Endothelial cell of umbilical vein (primary cell): ENCODE measurements around the gene POR. TPM values are rescaled to one million over a fixed set of nuclear protein-coding genes. Genes with fewer than 3 reads are reported as not detected.
"Not testable (repeated sequence)": the region's sequence is repeated elsewhere in the genome, so short reads cannot be mapped to it uniquely, and the experiment has no call there.

Source experiments
- BruUV-seq: library from RNA; stranded (reverse); fragments of 400-500 nt; replicated peaks from 2 replicates; lab custom pipeline; 2021; lab: Mats Ljungman, UMichigan
- CTCF ChIA-PET: fragments of 300-600, 350-600 bp; sonication (Branson Sonifier 250); formaldehyde crosslinking; loops from one replicate; lab custom pipeline; 2021; ENCODE audit warnings: antibody characterized with exemption, inconsistent platforms; lab: Charles Lee
- POLR2A ChIA-PET: fragments of 300-600, 350-600 bp; sonication (Branson Sonifier 250); formaldehyde crosslinking; loops from one replicate; lab custom pipeline; 2021; ENCODE audit warnings: antibody characterized with exemption, inconsistent platforms; lab: Charles Lee
- DNase-seq: peaks from one replicate; pipeline ENCODE4 v3.0.0-alpha.2; 2011; ENCODE audit warnings: low read depth, low spot score
- FAIRE-seq: peaks from 2 replicates; lab custom pipeline; 2011; peaks lifted over from hg19 to GRCh38; lab: Jason Lieb, UNC
- H2AFZ ChIP-seq: 2 replicates; pipeline ENCODE4 v1.6.0; 2012; ENCODE audit warnings: low read depth, low read length, control low read depth, inconsistent platforms
- H3K27ac ChIP-seq: 2 replicates; pipeline ENCODE4 v1.5.1; 2011; ENCODE audit warnings: low read depth, mild to moderate bottlenecking, control low read depth, low read length, moderate library complexity; ENCODE audit not compliant: insufficient read depth
- H3K27me3 ChIP-seq, 2 experiments: 2 replicates each; pipeline versions ENCODE4 v1.6.0 to v1.6.1; 2011; ENCODE audit warnings: low read length in 2 of 2, mixed read lengths in 1 of 2; ENCODE audit not compliant: control insufficient read depth in 2 of 2, insufficient read depth in 2 of 2
- H3K36me3 ChIP-seq, 2 experiments: 2 replicates in 1 of 2; 3 replicates in 1 of 2; pipeline ENCODE4 v1.5.1; 2011; ENCODE audit warnings: low read length in 2 of 2, mild to moderate bottlenecking in 1 of 2, moderate library complexity in 1 of 2; ENCODE audit not compliant: control insufficient read depth in 2 of 2, insufficient read depth in 2 of 2; ENCODE audit errors: extremely low read depth in 1 of 2
- H3K4me1 ChIP-seq: 3 replicates; pipeline ENCODE4 v1.5.1; 2011; ENCODE audit warnings: mild to moderate bottlenecking, low read length; ENCODE audit not compliant: control insufficient read depth, insufficient read depth; ENCODE audit errors: extremely low read depth
- H3K4me2 ChIP-seq: 2 replicates; pipeline ENCODE4 v1.6.1; 2011; ENCODE audit warnings: low read length, control low read depth, mixed read lengths; ENCODE audit not compliant: insufficient read depth
- H3K4me3 ChIP-seq, 3 experiments: fragments of 200-600 bp in 1 of 3; sonication (generic), shearing (Covaris generic) in 1 of 3; replicated peaks in 1 of 3; 2 replicates each; pipeline ENCODE4 v1.5.1; 2011 to 2016; ENCODE audit warnings: control low read depth in 3 of 3, low read length in 3 of 3, mild to moderate bottlenecking in 2 of 3, inconsistent platforms in 1 of 3, low read depth in 1 of 3, moderate library complexity in 1 of 3; ENCODE audit not compliant: insufficient read depth in 1 of 3
- H3K79me2 ChIP-seq: 2 replicates; pipeline ENCODE4 v1.6.0; 2012; ENCODE audit warnings: low read length, inconsistent platforms; ENCODE audit not compliant: control insufficient read depth, insufficient read depth
- H3K9ac ChIP-seq: replicated peaks from 2 replicates; pipeline ENCODE3; 2011; ENCODE audit warnings: low read length, control low read depth; ENCODE audit not compliant: insufficient read depth; ENCODE audit errors: extremely low read depth
- H3K9me1 ChIP-seq: replicated peaks from 3 replicates; pipeline ENCODE4 v1.6.0; 2011; ENCODE audit warnings: mild to moderate bottlenecking, low read length; ENCODE audit not compliant: control insufficient read depth, insufficient read depth; ENCODE audit errors: extremely low read depth
- H3K9me3 ChIP-seq: replicated peaks from 2 replicates; pipeline ENCODE4 v1.5.1; 2012; ENCODE audit warnings: low read length, inconsistent platforms; ENCODE audit not compliant: control insufficient read depth, insufficient read depth
- H4K20me1 ChIP-seq: replicated peaks from 2 replicates; pipeline ENCODE3; 2011; ENCODE audit warnings: mild to moderate bottlenecking, low read length; ENCODE audit not compliant: control insufficient read depth, insufficient read depth; ENCODE audit errors: extremely low read depth
- EZH2 ChIP-seq: IDR thresholded peaks from 2 replicates; pipeline ENCODE4 v1.6.1; 2012; ENCODE audit warnings: borderline replicate concordance, low read depth, mild to moderate bottlenecking, moderate library complexity, low read length, inconsistent platforms; ENCODE audit not compliant: severe bottlenecking
- FOS ChIP-seq: IDR thresholded peaks from 2 replicates; pipeline ENCODE4 v1.6.1; 2011; ENCODE audit warnings: mild to moderate bottlenecking, low read length, moderate library complexity, borderline replicate concordance; ENCODE audit not compliant: insufficient read depth
- GATA2 ChIP-seq: IDR thresholded peaks from 2 replicates; pipeline ENCODE4 v1.7.0; 2011; ENCODE audit warnings: low read depth, mild to moderate bottlenecking, moderate library complexity, mixed read lengths, low read length; ENCODE audit not compliant: insufficient read length, insufficient read depth
- JUN ChIP-seq: IDR thresholded peaks from 2 replicates; pipeline ENCODE4 v1.6.1; 2011; ENCODE audit warnings: borderline replicate concordance, low read depth; ENCODE audit not compliant: insufficient read length, insufficient read depth
- MYC ChIP-seq: IDR thresholded peaks from one replicate; pipeline ENCODE4 v1.6.1; 2011; ENCODE audit warnings: mild to moderate bottlenecking, low read depth, low read length
- POLR2A ChIP-seq: IDR thresholded peaks from 2 replicates; pipeline ENCODE4 v1.6.1; 2012; ENCODE audit warnings: low read depth, mild to moderate bottlenecking, control low read depth, low read length
- POLR2AphosphoS5 ChIP-seq: IDR thresholded peaks from 2 replicates; pipeline ENCODE4 v1.6.1; 2012; ENCODE audit warnings: low read depth, mild to moderate bottlenecking, control low read depth, low read length, moderate library complexity; ENCODE audit not compliant: insufficient read depth
- dilution Hi-C: fragments of 300-500 bp; cut with MboI; formaldehyde crosslinking; loops from one replicate; pipeline ENCODE4 v1.15.0; 2019; ENCODE audit warnings: low sequenced_read_pairs; ENCODE audit not compliant: extremely low pct_ligation_motif_present
- intact Hi-C: fragments of 100-400 bp; cut with micrococcal nuclease; formaldehyde crosslinking; loops from one replicate; pipeline ENCODE4 v1.10.0; 2022
- polyA plus RNA-seq, 4 experiments: library from polyadenylated mRNA; depleted of rRNA in 3 of 4; stranded (reverse) in 3 of 4; unstranded in 1 of 4; fragments of >200 nt; gene quantifications; 2 replicates each; pipeline versions ENCODE4 v1.2.1 to v1.2.3, GENCODE V29; 2011 to 2012; ENCODE audit warnings: missing spikeins in 1 of 4
- total RNA-seq: library from RNA; stranded (reverse); gene quantifications from 2 replicates; pipeline ENCODE4 v1.2.3, GENCODE V29; 2021
- TF ChIP-seq, protein P1 (sequence below): IDR thresholded peaks from 2 replicates; pipeline ENCODE4 v1.6.1; 2011; ENCODE audit not compliant: insufficient read depth, insufficient read length
- TF ChIP-seq, protein P2 (sequence below), 2 donors: IDR thresholded peaks; 1 replicate in 1 of 2; 2 replicates in 1 of 2; pipeline ENCODE4 v1.5.1; 2011; ENCODE audit warnings: low read length in 2 of 2, mild to moderate bottlenecking in 2 of 2, moderate library complexity in 2 of 2, control low read depth in 1 of 2, inconsistent platforms in 1 of 2, low read depth in 1 of 2; ENCODE audit not compliant: insufficient read depth in 1 of 2; ENCODE audit errors: extremely low read depth in 1 of 2

Gene POR
- total and polyA plus RNA-seq, 2 donors (not counting 3 experiments of a cell fraction or from before 2014, with no cell fraction given), result 59.5 to 73.6 TPM

DNA sequence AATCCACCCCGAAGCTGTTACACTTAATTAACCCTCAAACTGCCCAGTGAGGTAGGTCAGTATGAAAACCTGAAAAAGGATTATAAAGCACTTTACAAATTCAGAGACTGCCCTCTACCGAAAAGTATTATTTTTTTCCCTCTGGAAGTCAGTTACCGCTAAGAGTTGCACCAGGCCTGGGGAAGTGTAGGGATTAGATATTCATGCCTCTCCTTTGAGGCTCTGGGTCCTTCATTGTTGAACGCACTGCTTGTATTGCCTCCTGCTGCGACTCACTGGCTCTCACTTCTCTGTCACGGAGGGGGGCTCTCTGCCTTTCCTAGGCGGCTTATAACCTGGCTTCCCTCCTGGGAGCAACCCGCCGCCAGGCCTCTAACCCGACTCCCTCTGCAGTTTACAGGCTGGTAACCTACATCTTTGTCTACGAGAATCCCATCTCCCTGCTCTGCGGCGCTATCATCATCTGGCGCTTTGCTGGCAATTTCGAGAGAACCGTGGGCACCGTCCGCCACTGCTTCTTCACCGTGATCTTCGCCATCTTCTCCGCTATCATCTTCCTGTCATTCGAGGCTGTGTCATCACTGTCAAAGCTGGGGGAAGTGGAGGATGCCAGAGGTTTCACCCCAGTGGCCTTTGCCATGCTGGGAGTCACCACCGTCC is 33.4 kb upstream of the POR start:
- Histone ChIP-seq H3K4me3 (no peak overlapping the region), H3K27ac (no peak overlapping the region), H3K9me3 (no peaks in the 10 kb centered on the region), H3K9me1 (no peaks in the 10 kb centered on the region), H4K20me1 (no peaks in the 10 kb centered on the region), H2AFZ (no peak overlapping the region), H3K9ac (no peak overlapping the region), H3K4me2 (no peak overlapping the region), H3K36me3 (peaks cover 4 to 32% of the 10 kb centered on the region in 2 experiments), H3K27me3 (no peaks in the 10 kb centered on the region), H3K4me1 (peaks cover 11% of the 10 kb centered on the region), H3K79me2 (peaks cover 12% of the 10 kb centered on the region)
- dilution Hi-C loops (no loop called here), intact Hi-C loops (no loop called here)
- ChIA-PET POLR2A (no interaction called here), CTCF (interaction anchor here (1.8 kb wide), 1 partner anchor 139 kb away, joined by 8 read pairs; no protein-coding TSS in a partner anchor)
- DNase-seq (no peak), FAIRE-seq (no peak)
- TF ChIP-seq GATA2 (no peak), POLR2A (no peak), JUN (no peak), POLR2AphosphoS5 (no peak), MYC (no peak), FOS (no peak), EZH2 (no peak)
- TF ChIP-seq, protein P1, sequence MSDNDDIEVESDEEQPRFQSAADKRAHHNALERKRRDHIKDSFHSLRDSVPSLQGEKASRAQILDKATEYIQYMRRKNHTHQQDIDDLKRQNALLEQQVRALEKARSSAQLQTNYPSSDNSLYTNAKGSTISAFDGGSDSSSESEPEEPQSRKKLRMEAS, result no peak
- TF ChIP-seq, protein P2, sequence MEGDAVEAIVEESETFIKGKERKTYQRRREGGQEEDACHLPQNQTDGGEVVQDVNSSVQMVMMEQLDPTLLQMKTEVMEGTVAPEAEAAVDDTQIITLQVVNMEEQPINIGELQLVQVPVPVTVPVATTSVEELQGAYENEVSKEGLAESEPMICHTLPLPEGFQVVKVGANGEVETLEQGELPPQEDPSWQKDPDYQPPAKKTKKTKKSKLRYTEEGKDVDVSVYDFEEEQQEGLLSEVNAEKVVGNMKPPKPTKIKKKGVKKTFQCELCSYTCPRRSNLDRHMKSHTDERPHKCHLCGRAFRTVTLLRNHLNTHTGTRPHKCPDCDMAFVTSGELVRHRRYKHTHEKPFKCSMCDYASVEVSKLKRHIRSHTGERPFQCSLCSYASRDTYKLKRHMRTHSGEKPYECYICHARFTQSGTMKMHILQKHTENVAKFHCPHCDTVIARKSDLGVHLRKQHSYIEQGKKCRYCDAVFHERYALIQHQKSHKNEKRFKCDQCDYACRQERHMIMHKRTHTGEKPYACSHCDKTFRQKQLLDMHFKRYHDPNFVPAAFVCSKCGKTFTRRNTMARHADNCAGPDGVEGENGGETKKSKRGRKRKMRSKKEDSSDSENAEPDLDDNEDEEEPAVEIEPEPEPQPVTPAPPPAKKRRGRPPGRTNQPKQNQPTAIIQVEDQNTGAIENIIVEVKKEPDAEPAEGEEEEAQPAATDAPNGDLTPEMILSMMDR (IDR thresholded peaks at IDR 0.05; ENCODE audit: extremely low read depth in 1 of 2, insufficient read depth in 1 of 2, low read depth in 1 of 2, low read length in 2 of 2), result no peak
- no TSS peak for BruUV-seq

DNA sequence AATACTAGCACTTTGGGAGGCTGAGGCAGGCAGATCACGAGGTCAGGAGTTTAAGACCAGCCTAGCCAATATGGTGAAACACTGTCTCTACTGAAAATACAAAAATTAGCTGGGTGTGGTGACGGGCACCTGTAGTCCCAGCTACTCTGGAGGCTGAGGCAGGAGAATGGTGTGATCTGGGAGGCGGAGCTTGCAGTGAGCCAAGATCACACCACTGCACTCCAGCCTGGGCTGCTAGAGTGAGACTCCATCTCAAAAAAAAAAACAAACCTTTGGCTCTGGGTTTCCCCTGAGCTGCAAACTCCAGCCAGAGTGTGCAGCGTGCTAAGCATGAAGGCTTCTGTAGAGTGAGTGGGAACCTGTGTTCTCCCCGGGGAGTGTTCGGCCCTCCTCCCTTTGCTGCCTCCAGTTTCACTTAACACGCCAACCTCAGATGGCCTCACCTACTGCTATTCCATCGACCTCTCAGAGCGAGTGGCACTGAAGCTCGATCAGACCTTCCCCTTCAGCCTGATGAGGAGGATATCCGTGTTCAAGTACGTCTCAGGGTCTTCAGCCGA is 31.6 kb upstream of the POR start:
- dilution Hi-C loops, FAIRE-seq, H3K4me1 ChIP-seq, BruUV-seq, H3K4me2 ChIP-seq, H3K9me1 ChIP-seq, DNase-seq, H3K9me3 ChIP-seq, H3K27me3 ChIP-seq, H3K27ac ChIP-seq, intact Hi-C loops, H4K20me1 ChIP-seq, H3K9ac ChIP-seq, H2AFZ ChIP-seq, CTCF ChIA-PET, H3K4me3 ChIP-seq: not testable (repeated sequence)
- POLR2A ChIA-PET, result interaction anchor here (0.6 kb wide), 1 partner anchor 41 kb away, joined by 6 read pairs; no protein-coding TSS in a partner anchor
- H3K79me2 ChIP-seq, result peaks cover 12% of the 10 kb centered on the region
- peaks cover 4 to 41% of the 10 kb centered on the region in 2 experiments for H3K36me3 ChIP-seq
